ENCODE results near the gene PPP2R2C. TPM values are rescaled to one million over a fixed set of nuclear protein-coding genes. Genes with fewer than 3 reads are reported as not detected.

PPP2R2C gene
- total RNA-seq, 1 experiment from 2014 or later, result not detected

GRCh38 chr4:6452897-6453687 lies 19.3 kb downstream of the PPP2R2C start:
- peaks cover 38% of the 10 kb centered on the region for H3K27me3 Mint-ChIP-seq (ENCODE audit: insufficient read depth, unreplicated experiment)
- intact Hi-C loops (cut with micrococcal nuclease; ENCODE audit: unreplicated experiment), result no loop called here
- Histone ChIP-seq H3K9me3 (no peaks in the 10 kb centered on the region), H3K27me3 (replicated peaks; ENCODE audit: control insufficient read depth, insufficient read depth, low read length) (no peaks in the 10 kb centered on the region; the same call in 1 of the 2 replicates), H3K4me3 (ENCODE audit: low read depth, low read length) (no peak overlapping the region), H3K36me3 (ENCODE audit: control insufficient read depth, insufficient read depth, low read length) (no peaks in the 10 kb centered on the region), H3K4me1 (no peaks in the 10 kb centered on the region)
- CTCF ChIA-PET, result no interaction called here
- DNase-seq, result no peak
- POLR2A ChIA-PET, result no interaction called here
- no peak overlapping the region for H3K4me3 Mint-ChIP-seq (ENCODE audit: unreplicated experiment)
- no peaks in the 10 kb centered on the region for H3K36me3 Mint-ChIP-seq (ENCODE audit: insufficient read depth, unreplicated experiment)
- H3K4me1 Mint-ChIP-seq (ENCODE audit: low read depth, unreplicated experiment), result no peaks in the 10 kb centered on the region
- no peak for TF ChIP-seq CTCF (IDR thresholded peaks at IDR 0.05; ENCODE audit: insufficient read depth in 1 of 2, low read depth in 1 of 2, low read length in 1 of 2, severe bottlenecking in 1 of 2, unreplicated experiment in 1 of 2)
- BruUV-seq (replicated peaks), result no TSS peak
- H3K27ac Mint-ChIP-seq (ENCODE audit: unreplicated experiment), result no peak overlapping the region
- no peaks in the 10 kb centered on the region for H3K9me3 Mint-ChIP-seq (ENCODE audit: unreplicated experiment)

GRCh38 chr4:6452116-6452896 lies 20.1 kb downstream of the PPP2R2C start:
- no peaks in the 10 kb centered on the region for H3K36me3 ChIP-seq (ENCODE audit: control insufficient read depth, insufficient read depth, low read length)
- ChIA-PET CTCF (no interaction called here), POLR2A (no interaction called here)
- H3K4me3 ChIP-seq (ENCODE audit: low read depth, low read length), result no peak overlapping the region
- no peaks in the 10 kb centered on the region for H3K4me1 ChIP-seq
- no peaks in the 10 kb centered on the region for H3K9me3 ChIP-seq
- no peaks in the 10 kb centered on the region for H3K9me3 Mint-ChIP-seq (ENCODE audit: unreplicated experiment)
- no TSS peak for BruUV-seq (replicated peaks)
- H3K4me1 Mint-ChIP-seq (ENCODE audit: low read depth, unreplicated experiment), result no peaks in the 10 kb centered on the region
- H3K27me3 ChIP-seq (replicated peaks; ENCODE audit: control insufficient read depth, insufficient read depth, low read length), result no peaks in the 10 kb centered on the region; the same call in 1 of the 2 replicates
- no peaks in the 10 kb centered on the region for H3K36me3 Mint-ChIP-seq (ENCODE audit: insufficient read depth, unreplicated experiment)
- no peak overlapping the region for H3K27ac Mint-ChIP-seq (ENCODE audit: unreplicated experiment)
- intact Hi-C loops (cut with micrococcal nuclease; ENCODE audit: unreplicated experiment), result no loop called here
- DNase-seq, result no peak
- no peak overlapping the region for H3K4me3 Mint-ChIP-seq (ENCODE audit: unreplicated experiment)
- no peak for TF ChIP-seq CTCF (IDR thresholded peaks at IDR 0.05; ENCODE audit: insufficient read depth in 1 of 2, low read depth in 1 of 2, low read length in 1 of 2, severe bottlenecking in 1 of 2, unreplicated experiment in 1 of 2)
- peaks cover 40% of the 10 kb centered on the region for H3K27me3 Mint-ChIP-seq (ENCODE audit: insufficient read depth, unreplicated experiment)

- Mint-ChIP-seq H3K36me3 (ENCODE audit: insufficient read depth, unreplicated experiment) (no peaks in the 10 kb centered on the region), H3K4me3 (ENCODE audit: unreplicated experiment) (no peak overlapping the region), H3K9me3 (ENCODE audit: unreplicated experiment) (no peaks in the 10 kb centered on the region), H3K27ac (ENCODE audit: unreplicated experiment) (no peak overlapping the region), H3K27me3 (ENCODE audit: insufficient read depth, unreplicated experiment) (peaks cover 44% of the 10 kb centered on the region), H3K4me1 (ENCODE audit: low read depth, unreplicated experiment) (no peaks in the 10 kb centered on the region)
- no TSS peak for BruUV-seq (replicated peaks)
- Histone ChIP-seq H3K9me3 (no peaks in the 10 kb centered on the region), H3K27me3 (replicated peaks; ENCODE audit: control insufficient read depth, insufficient read depth, low read length) (no peaks in the 10 kb centered on the region; the same call in 1 of the 2 replicates), H3K4me3 (ENCODE audit: low read depth, low read length) (no peak overlapping the region), H3K36me3 (ENCODE audit: control insufficient read depth, insufficient read depth, low read length) (no peaks in the 10 kb centered on the region), H3K4me1 (no peaks in the 10 kb centered on the region)
- intact Hi-C loops (cut with micrococcal nuclease; ENCODE audit: unreplicated experiment), result no loop called here
- CTCF ChIA-PET, result no interaction called here
- POLR2A ChIA-PET, result no interaction called here
- DNase-seq, result no peak
- TF ChIP-seq CTCF (IDR thresholded peaks at IDR 0.05; ENCODE audit: insufficient read depth in 1 of 2, low read depth in 1 of 2, low read length in 1 of 2, severe bottlenecking in 1 of 2, unreplicated experiment in 1 of 2), result no peak
Measured at GRCh38 chr4:6451309-6451708, 21.1 kb downstream of the PPP2R2C start.
